ENCODE measurements around the gene CEACAM19. TPM values are rescaled to one million over a fixed set of nuclear protein-coding genes. Genes with fewer than 3 reads are reported as not detected.
A peak's percentile ranks its signal among the peaks of the same experiment; 100 is the strongest.

CEACAM19 gene
- total RNA-seq, 1 experiment from 2014 or later = 1.2 TPM

DNA sequence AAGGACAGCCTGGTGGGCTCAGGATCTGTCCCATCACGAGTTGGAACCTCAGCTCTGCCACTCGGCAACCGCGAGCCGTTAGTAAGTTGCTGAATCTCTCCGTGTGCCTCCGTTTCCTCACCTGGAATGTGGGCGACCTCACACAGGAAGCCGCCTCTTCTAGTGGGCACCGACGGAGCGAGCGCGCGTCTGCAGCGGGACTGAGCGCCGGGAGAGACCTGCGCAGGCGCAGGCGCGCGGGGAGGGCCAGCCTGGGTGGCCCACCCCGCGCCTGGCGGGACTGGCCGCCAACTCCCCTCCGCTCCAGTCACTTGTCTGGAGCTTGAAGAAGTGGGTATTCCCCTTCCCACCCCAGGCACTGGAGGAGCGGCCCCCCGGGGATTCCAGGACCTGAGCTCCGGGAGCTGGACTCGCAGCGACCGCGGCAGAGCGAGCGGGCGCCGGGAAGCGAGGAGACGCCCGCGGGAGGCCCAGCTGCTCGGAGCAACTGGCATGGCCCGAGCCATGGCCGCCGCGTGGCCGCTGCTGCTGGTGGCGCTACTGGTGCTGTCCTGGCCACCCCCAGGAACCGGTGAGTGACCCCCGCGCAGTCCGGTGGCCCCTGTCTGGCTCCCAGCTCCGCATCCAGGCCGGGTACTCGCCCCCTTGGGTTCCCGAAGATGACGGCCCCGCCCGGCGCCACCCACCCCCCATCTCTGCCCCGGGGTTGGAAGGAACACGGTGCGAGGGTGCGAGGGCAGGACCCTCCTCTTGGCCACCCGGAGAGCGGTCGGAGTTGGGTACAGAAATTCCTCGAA is 27.5 kb upstream of the CEACAM19 start, which contains the start of gene PVR:
Gene PVR, plus strand, starts transcription at position 306 of the 797 bp plus-strand sequence. Its CDS starts 187 bp downstream, at position 493.
- BruUV-seq (replicated peaks) = TSS peak; percentile 80
- ChIA-PET POLR2A (interaction anchor here (0.7 kb wide), 3 partner anchors 88 to 543 kb away, joined by 4 to 18 read pairs (median 13); no protein-coding TSS in a partner anchor), CTCF (interaction anchor here (0.6 to 1.0 kb wide), 3 partner anchors 30 to 73 kb away, joined by 3 to 7 read pairs (median 4); partner anchors contain the start of gene IGSF23)
- no peaks in the 10 kb centered on the region for H3K4me1 ChIP-seq (ENCODE audit: control insufficient read depth, insufficient read depth, low read length)
- peak within 1 kb of the TSS; percentile 74 for H3K27ac ChIP-seq (ENCODE audit: low read length)
- H3K36me3 ChIP-seq (ENCODE audit: control insufficient read depth, insufficient read depth, low read length) = peaks cover 2% of the 10 kb centered on the region
- DNase-seq (ENCODE audit: low read depth, low spot score) = peak; percentile 25
- in situ Hi-C loops (cut with HindIII; ENCODE audit: low pct_unique_long_range_greater_than_20kb, low sequenced_read_pairs) (no loop called here), intact Hi-C loops (cut with micrococcal nuclease; ENCODE audit: unreplicated experiment) (no loop called here)
- no peaks in the 10 kb centered on the region for H3K27me3 ChIP-seq (ENCODE audit: control insufficient read depth, insufficient read depth, low read length)
- peak; percentile 97 for ATAC-seq
- no peaks in the 10 kb centered on the region for H3K9me3 ChIP-seq (ENCODE audit: control insufficient read depth, insufficient read depth, low read depth, low read length)
- peak within 1 kb of the TSS; percentile 61 to 86 for H3K4me3 ChIP-seq (ENCODE audit: low read depth in 2 of 2, low read length in 2 of 2)
- TF ChIP-seq POLR2AphosphoS5 (IDR thresholded peaks at IDR 0.05; ENCODE audit: low read depth, low read length) (peak; percentile 69; the same call in 1 of the 2 replicates), CTCF (IDR thresholded peaks at IDR 0.05) (no peak), SIN3A (IDR thresholded peaks at IDR 0.05; ENCODE audit: borderline replicate concordance, insufficient read depth, low read depth, low read length) (no peak), REST (IDR thresholded peaks at IDR 0.05; ENCODE audit: insufficient read depth in 1 of 2, low read depth in 2 of 2, low read length in 1 of 2) (no peak)

DNA sequence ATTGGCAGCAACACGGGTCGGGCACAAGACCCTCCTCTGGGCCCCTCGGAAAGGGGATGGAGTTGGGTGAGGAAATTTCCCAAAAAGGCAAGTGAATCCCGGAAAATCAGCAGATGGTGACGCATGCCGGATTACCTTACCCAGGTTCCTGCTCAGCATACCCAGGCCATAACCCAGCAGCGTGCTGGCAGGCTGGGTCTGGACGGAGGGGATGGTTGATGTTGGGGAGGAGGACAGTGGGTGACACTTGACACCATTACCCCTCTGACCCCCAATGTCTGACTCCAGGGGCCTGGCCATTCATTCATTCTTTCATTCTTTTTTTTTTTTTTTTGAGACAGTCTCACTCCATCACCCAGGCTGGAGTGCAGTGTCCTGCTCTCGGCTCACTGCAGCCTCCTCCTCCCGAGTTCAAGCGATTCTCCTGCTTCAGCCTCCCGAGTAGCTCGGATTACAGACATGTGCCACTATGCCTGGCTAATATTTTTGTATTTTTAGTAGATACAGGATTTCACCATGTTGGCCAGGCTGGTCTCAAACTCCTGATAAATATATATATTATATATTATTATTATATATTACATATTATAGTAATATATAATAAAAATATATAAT is 26.8 kb upstream of the CEACAM19 start:
- Histone ChIP-seq H3K36me3 (ENCODE audit: control insufficient read depth, insufficient read depth, low read length) (peaks cover 2% of the 10 kb centered on the region), H3K4me1 (ENCODE audit: control insufficient read depth, insufficient read depth, low read length) (no peaks in the 10 kb centered on the region), H3K4me3 (ENCODE audit: low read depth in 2 of 2, low read length in 2 of 2) (peak overlapping the region; percentile 61 to 86), H3K27ac (ENCODE audit: low read length) (peak overlapping the region; percentile 74), H3K9me3 (ENCODE audit: control insufficient read depth, insufficient read depth, low read depth, low read length) (no peaks in the 10 kb centered on the region), H3K27me3 (ENCODE audit: control insufficient read depth, insufficient read depth, low read length) (no peaks in the 10 kb centered on the region)
- ATAC-seq (peak; percentile 62), DNase-seq (ENCODE audit: low read depth, low spot score) (no peak)
- in situ Hi-C loops (cut with HindIII; ENCODE audit: low pct_unique_long_range_greater_than_20kb, low sequenced_read_pairs) (no loop called here), intact Hi-C loops (cut with micrococcal nuclease; ENCODE audit: unreplicated experiment) (no loop called here)
- CTCF ChIA-PET = interaction anchor here (0.6 to 1.0 kb wide), 2 partner anchors 31 to 74 kb away, joined by 3 to 7 read pairs; partner anchors contain the start of gene IGSF23
- no TSS peak for BruUV-seq (replicated peaks)
- no peak for TF ChIP-seq REST (IDR thresholded peaks at IDR 0.05; ENCODE audit: insufficient read depth in 1 of 2, low read depth in 2 of 2, low read length in 1 of 2)
- TF ChIP-seq SIN3A (IDR thresholded peaks at IDR 0.05; ENCODE audit: borderline replicate concordance, insufficient read depth, low read depth, low read length) = no peak
- no peak for TF ChIP-seq TCF7L2 (IDR thresholded peaks at IDR 0.05; ENCODE audit: low read depth, low read length)
- TF ChIP-seq CTCF (IDR thresholded peaks at IDR 0.05) = no peak
- TF ChIP-seq POLR2AphosphoS5 (IDR thresholded peaks at IDR 0.05; ENCODE audit: low read depth, low read length) = no peak
- POLR2A ChIA-PET = interaction anchor here (0.7 kb wide), 3 partner anchors 87 to 201 kb away, joined by 6 to 18 read pairs (median 13); partner anchors contain the start of gene NECTIN2
